Epithelial cell of esophagus (primary cell): ENCODE measurements around the gene GJC2.

ENCODE experiments used
- DNase-seq: peaks from one replicate; pipeline ENCODE4 v3.0.0; 2010; ENCODE audit warnings: low read depth
- H3K4me3 ChIP-seq: 2 replicates; pipeline ENCODE4 v1.5.1; 2011; ENCODE audit warnings: mild to moderate bottlenecking, low read length, control low read depth
- TF ChIP-seq, protein P1 (sequence below): IDR thresholded peaks from 2 replicates; pipeline ENCODE4 v1.5.1; 2011; ENCODE audit warnings: low read depth, mild to moderate bottlenecking, low read length, control low read depth, inconsistent platforms; ENCODE audit not compliant: insufficient read depth; ENCODE audit errors: missing control alignments

GJC2 gene

DNA sequence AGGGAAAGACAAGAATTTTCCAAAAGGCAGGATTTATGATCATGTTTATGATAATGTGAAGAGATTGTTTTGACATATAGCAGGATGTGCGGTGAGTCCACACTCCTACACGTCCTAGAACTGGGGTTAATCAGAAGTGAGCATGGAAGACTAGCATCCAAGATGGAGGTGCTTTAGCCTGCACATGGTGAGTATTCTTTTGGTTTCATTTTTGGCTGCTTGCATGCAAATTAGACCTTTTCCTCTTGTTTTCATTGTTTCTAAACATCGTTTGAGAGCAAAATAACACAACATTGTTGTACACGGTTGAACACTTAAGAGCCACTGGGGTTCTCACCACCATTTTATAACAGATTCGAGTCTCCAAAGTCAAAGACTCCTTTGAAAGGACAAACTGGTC, 24.5 kb upstream of the GJC2 start:
- no peak for DNase-seq
- TF ChIP-seq, protein P1, sequence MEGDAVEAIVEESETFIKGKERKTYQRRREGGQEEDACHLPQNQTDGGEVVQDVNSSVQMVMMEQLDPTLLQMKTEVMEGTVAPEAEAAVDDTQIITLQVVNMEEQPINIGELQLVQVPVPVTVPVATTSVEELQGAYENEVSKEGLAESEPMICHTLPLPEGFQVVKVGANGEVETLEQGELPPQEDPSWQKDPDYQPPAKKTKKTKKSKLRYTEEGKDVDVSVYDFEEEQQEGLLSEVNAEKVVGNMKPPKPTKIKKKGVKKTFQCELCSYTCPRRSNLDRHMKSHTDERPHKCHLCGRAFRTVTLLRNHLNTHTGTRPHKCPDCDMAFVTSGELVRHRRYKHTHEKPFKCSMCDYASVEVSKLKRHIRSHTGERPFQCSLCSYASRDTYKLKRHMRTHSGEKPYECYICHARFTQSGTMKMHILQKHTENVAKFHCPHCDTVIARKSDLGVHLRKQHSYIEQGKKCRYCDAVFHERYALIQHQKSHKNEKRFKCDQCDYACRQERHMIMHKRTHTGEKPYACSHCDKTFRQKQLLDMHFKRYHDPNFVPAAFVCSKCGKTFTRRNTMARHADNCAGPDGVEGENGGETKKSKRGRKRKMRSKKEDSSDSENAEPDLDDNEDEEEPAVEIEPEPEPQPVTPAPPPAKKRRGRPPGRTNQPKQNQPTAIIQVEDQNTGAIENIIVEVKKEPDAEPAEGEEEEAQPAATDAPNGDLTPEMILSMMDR: no peak
- no peak overlapping the region for H3K4me3 ChIP-seq

DNA sequence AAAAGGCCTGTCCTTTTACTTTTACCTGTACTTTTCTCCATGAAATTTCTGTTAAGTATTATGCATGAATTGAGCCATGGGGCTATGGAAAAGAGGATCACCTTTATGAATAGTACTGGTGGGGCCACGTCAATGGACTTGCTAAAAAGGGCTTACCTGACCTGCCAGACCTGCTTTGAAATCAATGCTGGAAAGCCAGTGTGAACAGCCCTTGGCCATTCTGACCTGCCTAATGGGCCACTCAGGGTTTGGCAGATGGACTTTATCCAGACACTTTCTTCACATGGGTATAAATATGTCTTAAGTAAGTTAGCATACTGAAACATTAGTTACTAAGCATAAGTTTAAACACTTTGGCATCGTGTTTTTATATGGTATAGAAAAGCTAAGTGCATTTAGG, 18.0 kb upstream of the GJC2 start:
- DNase-seq: no peak
- no peak overlapping the region for H3K4me3 ChIP-seq
- TF ChIP-seq, protein P1: no peak

DNA sequence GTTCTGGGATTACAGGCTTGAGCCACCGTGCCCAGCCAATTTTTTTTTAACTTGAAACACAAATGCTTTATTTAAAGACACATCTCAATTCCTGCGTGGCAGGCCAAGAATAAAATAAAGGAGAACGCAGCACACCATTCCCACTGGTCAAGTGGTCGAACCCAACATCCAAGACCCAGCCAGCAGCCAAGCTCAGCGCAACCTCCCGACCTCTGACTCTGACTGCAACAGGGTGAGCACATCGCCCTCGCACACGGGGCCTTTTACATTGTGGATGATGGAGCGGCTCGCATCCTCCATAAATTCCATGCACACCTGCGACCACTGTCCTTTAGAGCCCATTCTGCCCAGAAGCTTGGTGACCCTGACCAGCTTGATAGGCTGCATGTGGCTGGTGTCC, 15.1 kb upstream of the GJC2 start:
- TF ChIP-seq, protein P1: no peak
- no peak overlapping the region for H3K4me3 ChIP-seq
- no peak for DNase-seq

DNA sequence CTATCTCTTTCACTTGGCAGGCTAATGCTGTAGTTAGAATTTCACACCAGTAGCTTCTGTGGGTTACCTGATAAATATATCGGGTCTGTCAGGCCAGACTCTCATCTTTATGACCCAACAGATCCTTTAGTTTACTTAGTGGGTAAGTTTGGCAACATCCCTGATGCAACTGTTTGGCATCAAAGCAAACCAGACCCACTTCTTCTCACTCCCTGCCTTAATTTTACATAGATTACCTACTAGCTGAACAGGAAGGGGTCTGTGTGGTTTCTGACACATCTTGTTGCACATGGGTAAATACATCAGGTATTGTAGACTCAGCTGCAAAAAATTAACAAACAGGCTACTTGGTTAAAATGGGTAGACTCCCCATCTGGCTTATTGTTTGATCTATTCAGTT, 12.8 kb upstream of the GJC2 start:
- peak; percentile 35 for DNase-seq
- TF ChIP-seq, protein P1: no peak
- H3K4me3 ChIP-seq: no peak overlapping the region

DNA sequence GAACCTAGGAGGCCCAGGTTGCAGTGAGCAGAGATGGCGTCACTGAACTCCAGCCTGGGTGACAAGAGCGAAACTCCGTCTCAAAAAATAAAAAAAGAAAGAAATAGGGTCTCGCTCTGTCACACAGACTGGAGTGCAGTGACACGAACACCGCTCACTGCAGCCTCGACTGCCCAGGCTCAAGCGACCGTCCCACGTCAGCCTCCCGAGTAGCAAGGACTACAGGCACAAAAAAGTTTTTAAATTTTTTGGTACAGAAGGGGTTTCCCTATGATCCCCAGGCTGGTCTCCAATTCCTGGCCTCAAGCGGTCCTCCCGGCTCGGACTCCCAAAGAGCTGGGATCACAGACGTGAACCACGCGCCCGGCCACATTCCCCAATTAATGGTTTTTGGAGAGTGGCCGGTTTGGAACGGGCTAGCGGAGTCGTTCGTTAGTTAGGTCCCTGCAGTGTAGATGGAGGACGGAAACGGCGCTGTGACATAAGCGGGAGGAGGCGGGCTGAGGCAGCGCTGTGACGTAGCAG, 10.3 kb upstream of the GJC2 start:
- peak overlapping the region; percentile 71 for H3K4me3 ChIP-seq
- TF ChIP-seq, protein P1: no peak
- DNase-seq: no peak

DNA sequence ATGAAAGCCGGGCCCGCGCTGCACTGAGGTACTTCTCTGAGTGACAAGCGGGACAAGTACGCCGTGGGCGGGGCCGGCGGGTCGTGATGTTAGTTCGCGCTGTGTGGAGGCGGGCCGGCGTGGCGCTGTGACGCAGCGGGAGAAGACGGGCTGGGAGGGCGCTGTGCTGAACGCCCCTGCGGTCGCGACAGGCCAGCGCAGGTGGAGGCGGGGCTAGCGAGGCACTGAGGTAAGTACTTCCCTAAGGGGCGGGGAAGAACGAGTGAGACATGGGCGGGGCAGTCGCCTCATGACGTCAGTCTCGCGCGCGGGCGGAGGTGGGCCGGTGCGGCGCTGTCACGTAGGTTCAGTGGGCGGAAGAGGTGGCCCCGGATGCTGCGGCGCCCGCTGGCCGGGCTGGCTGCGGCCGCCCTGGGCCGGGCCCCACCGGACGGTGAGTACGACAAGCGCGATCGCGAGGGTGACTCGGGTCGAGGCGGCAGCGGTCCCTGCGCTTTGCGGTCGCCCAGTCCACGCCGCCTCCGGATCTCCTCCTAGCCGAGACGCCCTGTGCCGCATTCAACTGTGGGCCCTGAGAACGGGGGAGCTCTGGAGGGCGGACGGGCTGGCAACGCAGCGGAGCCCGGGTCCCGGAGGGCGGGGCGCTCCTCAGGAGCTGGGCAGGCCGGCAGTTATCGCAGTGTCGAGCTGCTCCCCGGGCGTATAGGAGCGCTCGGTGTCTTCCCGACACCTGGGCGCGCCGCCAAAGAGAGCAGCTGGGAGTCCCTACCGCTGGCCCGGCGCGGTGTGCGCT, 9.6 kb upstream of the GJC2 start, which contains the start of gene GUK1:
GUK1 (plus strand) TSS at position 349 of the 793 bp plus-strand sequence; CDS start at position 373, 24 bp downstream.
- TF ChIP-seq, protein P1: peak; percentile 19
- peak; percentile 100 for DNase-seq
- H3K4me3 ChIP-seq: peak within 1 kb of the TSS; percentile 95
